ENCODE data around the gene GOLGA6L22. TPM values are rescaled to one million over a fixed set of nuclear protein-coding genes. Genes with fewer than 3 reads are reported as not detected.
A peak's percentile ranks its signal among the peaks of the same experiment; 100 is the strongest.
"Not testable (repeated sequence)": the region's sequence is repeated elsewhere in the genome, so short reads cannot be mapped to it uniquely, and the experiment has no call there.

Gene GOLGA6L22
- not detected for total RNA-seq
- polyA plus RNA-seq, result not detected

- WGBS, 2 donors, result no CpG with 5 or more reads among the region's 7 CpGs
- intact Hi-C loops (cut with DNase I), result not testable (repeated sequence)
Observed at GRCh38 chr15:22458603-22459002, at the start of gene GOLGA6L22. GOLGA6L22 (plus strand) TSS chr15:22458903; CDS start chr15:22458994, 91 bp downstream.

GRCh38 chr15:22417288-22417687, 41.4 kb upstream of the GOLGA6L22 start:
- H3K9me3 ChIP-seq; intact Hi-C loops (cut with DNase I); H3K27me3 ChIP-seq; H3K4me3 ChIP-seq; H3K4me1 ChIP-seq; H3K36me3 ChIP-seq; H3K27ac ChIP-seq: not testable (repeated sequence)
- WGBS, 2 donors, result 79 to 84% methylated on average over 9 of the region's 19 CpGs
- peak; percentile 13 for DNase-seq

More at GRCh38 chr15:22458603-22459002, at the start of gene GOLGA6L22:
- H3K4me3 ChIP-seq, H3K9me3 ChIP-seq, H3K27ac ChIP-seq, H3K27me3 ChIP-seq, H3K4me1 ChIP-seq, DNase-seq, H3K36me3 ChIP-seq: not testable (repeated sequence)

- intact Hi-C loops (cut with DNase I), result not testable (repeated sequence)
Observed at GRCh38 chr15:22417795-22418194, 40.9 kb upstream of the GOLGA6L22 start.

GRCh38 chr15:22418212-22418611, 40.5 kb upstream of the GOLGA6L22 start:
- DNase-seq, H3K4me3 ChIP-seq: not testable (repeated sequence)
- no CpG with 5 or more reads among the region's 29 CpGs for WGBS, 2 donors

More at GRCh38 chr15:22417795-22418194, 40.9 kb upstream of the GOLGA6L22 start:
- not testable (repeated sequence) for H3K4me3 ChIP-seq, H3K27ac ChIP-seq, H3K36me3 ChIP-seq, H3K27me3 ChIP-seq, H3K4me1 ChIP-seq, H3K9me3 ChIP-seq
- WGBS, 2 donors, result 75 to 87% methylated on average over 9 to 10 of the region's 22 CpGs
- DNase-seq, result peak; percentile 21

GRCh38 chr15:22418666-22419065, 40.0 kb upstream of the GOLGA6L22 start:
- H3K27ac ChIP-seq; intact Hi-C loops (cut with DNase I); H3K4me1 ChIP-seq; H3K36me3 ChIP-seq; H3K4me3 ChIP-seq; H3K27me3 ChIP-seq; H3K9me3 ChIP-seq: not testable (repeated sequence)
- DNase-seq, result peak; percentile 25
- WGBS, 2 donors, result 86 to 94% methylated on average over 17 to 18 of the region's 33 CpGs

More at GRCh38 chr15:22418212-22418611, 40.5 kb upstream of the GOLGA6L22 start:
- H3K27ac ChIP-seq; H3K9me3 ChIP-seq; intact Hi-C loops (cut with DNase I); H3K27me3 ChIP-seq; H3K36me3 ChIP-seq; H3K4me1 ChIP-seq: not testable (repeated sequence)

GRCh38 chr15:22420340-22420739, 38.4 kb upstream of the GOLGA6L22 start:
- H3K9me3 ChIP-seq; H3K4me3 ChIP-seq; intact Hi-C loops (cut with DNase I); H3K36me3 ChIP-seq; H3K4me1 ChIP-seq; H3K27ac ChIP-seq; H3K27me3 ChIP-seq; DNase-seq: not testable (repeated sequence)
- 80 to 88% methylated on average over 9 to 10 of the region's 13 CpGs for WGBS, 2 donors

GRCh38 chr15:22429426-22429825, 29.3 kb upstream of the GOLGA6L22 start:
- H3K36me3 ChIP-seq; H3K27me3 ChIP-seq; DNase-seq; H3K9me3 ChIP-seq; intact Hi-C loops (cut with DNase I); H3K27ac ChIP-seq; H3K4me1 ChIP-seq; H3K4me3 ChIP-seq: not testable (repeated sequence)
- 60 to 76% methylated on average over 7 to 8 of the region's 11 CpGs for whole genome bisulfite sequencing, 2 donors

GRCh38 chr15:22431687-22432086, 27.0 kb upstream of the GOLGA6L22 start:
- 88% methylated on average over 7 of the region's 8 CpGs for WGBS, 2 donors
- H3K4me3 ChIP-seq; H3K36me3 ChIP-seq; H3K4me1 ChIP-seq; intact Hi-C loops (cut with DNase I); H3K9me3 ChIP-seq; H3K27me3 ChIP-seq; H3K27ac ChIP-seq: not testable (repeated sequence)
- DNase-seq, result peak; percentile 42

GRCh38 chr15:22494490-22495113, 35.9 kb downstream of the GOLGA6L22 start:
- WGBS, 2 donors, result 0 to 24% methylated on average over 53 to 54 of the region's 86 CpGs
- H3K27me3 ChIP-seq; H3K36me3 ChIP-seq; H3K4me1 ChIP-seq; H3K9me3 ChIP-seq; intact Hi-C loops (cut with DNase I): not testable (repeated sequence)
- TF ChIP-seq POLR2AphosphoS5 (IDR thresholded peaks at IDR 0.05), result peak in 2 of 4 donors; percentile 16 to 42
- Histone ChIP-seq H3K27ac (peak overlapping the region in 3 of 4 donors; percentile 64 to 75 (median 74)), H3K4me3 (peak overlapping the region; percentile 32 to 45 (median 42))
- DNase-seq, result peak; percentile 79

- H3K9me3 ChIP-seq; H3K4me3 ChIP-seq; H3K27me3 ChIP-seq; DNase-seq; H3K36me3 ChIP-seq; H3K27ac ChIP-seq; intact Hi-C loops (cut with DNase I); H3K4me1 ChIP-seq: not testable (repeated sequence)
- WGBS, 2 donors, result 95 to 97% methylated on average over 2 of the region's 4 CpGs
Observed at GRCh38 chr15:22497200-22497599, 38.5 kb downstream of the GOLGA6L22 start.

- H3K27ac ChIP-seq; H3K4me1 ChIP-seq; DNase-seq; H3K9me3 ChIP-seq; H3K36me3 ChIP-seq; H3K4me3 ChIP-seq; intact Hi-C loops (cut with DNase I); H3K27me3 ChIP-seq: not testable (repeated sequence)
- WGBS, 2 donors, result no CpG with 5 or more reads among the region's 5 CpGs
Observed at GRCh38 chr15:22498220-22498925, 39.7 kb downstream of the GOLGA6L22 start.

- H3K9me3 ChIP-seq; H3K4me1 ChIP-seq; H3K27ac ChIP-seq; DNase-seq; intact Hi-C loops (cut with DNase I); H3K36me3 ChIP-seq; H3K27me3 ChIP-seq; H3K4me3 ChIP-seq: not testable (repeated sequence)
- no CpG with 5 or more reads among the region's 10 CpGs for WGBS, 2 donors
Observed at GRCh38 chr15:22502272-22502671, 43.6 kb downstream of the GOLGA6L22 start.

GRCh38 chr15:22506959-22507358, 48.3 kb downstream of the GOLGA6L22 start:
- H3K27me3 ChIP-seq; intact Hi-C loops (cut with DNase I): not testable (repeated sequence)
- 79 to 90% methylated on average over 4 of the region's 9 CpGs for WGBS, 2 donors

More at GRCh38 chr15:22506959-22507358, 48.3 kb downstream of the GOLGA6L22 start:
- H3K4me1 ChIP-seq, H3K4me3 ChIP-seq, H3K9me3 ChIP-seq, H3K27ac ChIP-seq, H3K36me3 ChIP-seq, DNase-seq: not testable (repeated sequence)

Measured in sigmoid colon (tissue), 7 donors.